SK-N-MC (cell line): ENCODE data around the gene GPX3.

ENCODE experiments used
- DNase-seq: peaks from one replicate; pipeline ENCODE4 v3.0.0-alpha.2; 2011; ENCODE audit warnings: low read depth, low spot score
- H3K27ac ChIP-seq: fragments of 200-600 bp; sonication (generic); 2 replicates; pipeline ENCODE4 v1.5.1; 2016; ENCODE audit warnings: mixed run types
- H3K36me3 ChIP-seq: fragments of 200-600 bp; sonication (generic); 2 replicates; pipeline ENCODE4 v1.6.1; 2017; ENCODE audit warnings: antibody characterized with exemption, low read length, mixed read lengths; ENCODE audit not compliant: insufficient read depth
- H3K4me3 ChIP-seq: fragments of 200-600 bp; sonication (generic); 2 replicates; pipeline ENCODE4 v1.5.1; 2016
- H3K9ac ChIP-seq: fragments of 200-600 bp; sonication (generic); 2 replicates; pipeline ENCODE4 v1.8.0; 2017; ENCODE audit warnings: mixed run types, mixed read lengths; ENCODE audit not compliant: insufficient read length
- H3K9me3 ChIP-seq: fragments of 200-600 bp; sonication (generic); 2 replicates; pipeline ENCODE4 v1.6.1; 2017; ENCODE audit warnings: low read depth, mild to moderate bottlenecking, antibody characterized with exemption, low read length, moderate library complexity, mixed read lengths
- EZH2 ChIP-seq: fragments of 200-600 bp; sonication (generic); IDR thresholded peaks from one replicate; pipeline ENCODE4 v1.6.1; 2017; ENCODE audit warnings: antibody characterized with exemption
- FOXP2 ChIP-seq: optimal IDR thresholded peaks from 2 replicates; pipeline ENCODE3; 2011; ENCODE audit warnings: mild to moderate bottlenecking, moderate library complexity; ENCODE audit not compliant: insufficient read depth; ENCODE audit errors: extremely low read length, control extremely low read depth
- POLR2AphosphoS5 ChIP-seq: IDR thresholded peaks from 2 replicates; pipeline ENCODE4 v1.6.1; 2012; ENCODE audit warnings: mild to moderate bottlenecking, low read depth, low read length, borderline replicate concordance

Gene GPX3

GRCh38 chr5:151042453-151043093 lies 22.2 kb downstream of the GPX3 start:
- H3K36me3 ChIP-seq: no peaks in the 10 kb centered on the region; the same call in 1 of the 2 replicates
- H3K4me3 ChIP-seq: no peak overlapping the region
- no peaks in the 10 kb centered on the region for H3K9me3 ChIP-seq
- no peak overlapping the region for H3K9ac ChIP-seq
- no peak overlapping the region for H3K27ac ChIP-seq
- TF ChIP-seq FOXP2 (no peak), POLR2AphosphoS5 (no peak)
- no peak for DNase-seq

GRCh38 chr5:151047814-151048425 lies 27.5 kb downstream of the GPX3 start:
- H3K36me3 ChIP-seq: no peaks in the 10 kb centered on the region; the same call in 1 of the 2 replicates
- DNase-seq: no peak
- H3K4me3 ChIP-seq: no peak overlapping the region
- no peak overlapping the region for H3K27ac ChIP-seq
- H3K9ac ChIP-seq: no peak overlapping the region
- no peaks in the 10 kb centered on the region for H3K9me3 ChIP-seq
- no peak for TF ChIP-seq FOXP2
- no peak for TF ChIP-seq EZH2
- no peak for TF ChIP-seq POLR2AphosphoS5

- TF ChIP-seq FOXP2: no peak
- TF ChIP-seq POLR2AphosphoS5: no peak
- TF ChIP-seq EZH2: no peak
- Histone ChIP-seq H3K9ac (no peak overlapping the region), H3K4me3 (no peak overlapping the region), H3K36me3 (no peaks in the 10 kb centered on the region), H3K9me3 (no peaks in the 10 kb centered on the region), H3K27ac (no peak overlapping the region)
- DNase-seq: no peak
Measured at GRCh38 chr5:151048526-151048925, 28.1 kb downstream of the GPX3 start.

GRCh38 chr5:151051066-151051930 lies 30.9 kb downstream of the GPX3 start:
- DNase-seq: no peak
- no peak for TF ChIP-seq EZH2
- TF ChIP-seq POLR2AphosphoS5: no peak
- TF ChIP-seq FOXP2: no peak
- Histone ChIP-seq H3K4me3 (no peak overlapping the region), H3K9ac (no peak overlapping the region), H3K27ac (no peak overlapping the region), H3K36me3 (no peaks in the 10 kb centered on the region), H3K9me3 (no peaks in the 10 kb centered on the region)

GRCh38 chr5:151051931-151052608 lies 31.7 kb downstream of the GPX3 start:
- DNase-seq: no peak
- Histone ChIP-seq H3K27ac (no peak overlapping the region), H3K36me3 (no peaks in the 10 kb centered on the region), H3K9ac (no peak overlapping the region), H3K4me3 (no peak overlapping the region), H3K9me3 (no peaks in the 10 kb centered on the region)
- TF ChIP-seq EZH2 (no peak), POLR2AphosphoS5 (no peak), FOXP2 (no peak)

GRCh38 chr5:151052836-151053235 lies 32.4 kb downstream of the GPX3 start:
- Histone ChIP-seq H3K4me3 (no peak overlapping the region), H3K9me3 (no peaks in the 10 kb centered on the region), H3K9ac (no peak overlapping the region), H3K27ac (no peak overlapping the region), H3K36me3 (no peaks in the 10 kb centered on the region)
- no peak for DNase-seq
- no peak for TF ChIP-seq POLR2AphosphoS5

- Histone ChIP-seq H3K9ac (no peak overlapping the region), H3K36me3 (no peaks in the 10 kb centered on the region), H3K9me3 (no peaks in the 10 kb centered on the region), H3K4me3 (no peak overlapping the region), H3K27ac (no peak overlapping the region)
- TF ChIP-seq EZH2 (no peak), FOXP2 (no peak), POLR2AphosphoS5 (no peak)
- DNase-seq: no peak
Measured at GRCh38 chr5:151053796-151054462, 33.5 kb downstream of the GPX3 start.

- Histone ChIP-seq H3K4me3 (no peak overlapping the region), H3K36me3 (no peaks in the 10 kb centered on the region), H3K9me3 (no peaks in the 10 kb centered on the region), H3K27ac (no peak overlapping the region), H3K9ac (no peak overlapping the region)
- no peak for TF ChIP-seq EZH2
- TF ChIP-seq POLR2AphosphoS5: no peak
- TF ChIP-seq FOXP2: no peak
- DNase-seq: no peak
Measured at GRCh38 chr5:151054709-151055108, 34.3 kb downstream of the GPX3 start.
